Activated B cell treated with CpG ODN at 0.5 μM for 24 hours (primary cell): ENCODE results near the gene ST6GALNAC4. TPM values are rescaled to one million over a fixed set of nuclear protein-coding genes. Genes with fewer than 3 reads are reported as not detected.

Source experiments
- ATAC-seq: fragments of 200-7000 bp; cut with Tn5 transposase; one replicate; pipeline ENCODE4 v1.10.0; 2021; ENCODE audit warnings: low read depth, mild to moderate bottlenecking, moderate library complexity
- CTCF ChIA-PET: fragments of 350-600 bp; sonication (Branson Sonifier 250); formaldehyde crosslinking; loops from one replicate; lab custom pipeline; 2021; ENCODE audit warnings: antibody characterized with exemption; lab: Charles Lee
- POLR2A ChIA-PET: fragments of 350-600 bp; sonication (Branson Sonifier 250); formaldehyde crosslinking; loops from one replicate; lab custom pipeline; 2021; ENCODE audit warnings: antibody characterized with exemption; lab: Charles Lee
- DNase-seq: peaks from one replicate; pipeline ENCODE4 v3.0.0; 2022
- H3K27ac Mint-ChIP-seq: one replicate; pipeline ENCODE4 v1.8.0; 2020; ENCODE audit warnings: mixed read lengths
- H3K27me3 Mint-ChIP-seq: one replicate; pipeline ENCODE4 v1.8.0; 2021; ENCODE audit warnings: mixed read lengths
- H3K36me3 Mint-ChIP-seq: one replicate; pipeline ENCODE4 v1.8.0; 2021; ENCODE audit warnings: low read depth, mixed read lengths
- H3K4me1 Mint-ChIP-seq: one replicate; pipeline ENCODE4 v1.8.0; 2021; ENCODE audit warnings: mixed read lengths
- H3K4me3 Mint-ChIP-seq: one replicate; pipeline ENCODE4 v1.8.0; 2020; ENCODE audit warnings: mild to moderate bottlenecking, mixed read lengths
- H3K9me3 Mint-ChIP-seq: one replicate; pipeline ENCODE4 v1.8.0; 2020; ENCODE audit warnings: mixed read lengths
- intact Hi-C: fragments of 100-400 bp; cut with micrococcal nuclease; formaldehyde crosslinking; loops from one replicate; pipeline ENCODE4 v1.15.1; 2024
- total RNA-seq: library from RNA; stranded (reverse); gene quantifications from 2 replicates; pipeline ENCODE4 v1.2.3, GENCODE V29; 2022
- TF ChIP-seq, protein P1 (sequence below): fragments of 200-600 bp; IDR thresholded peaks from one replicate; pipeline ENCODE4 v1.8.0; 2022; ENCODE audit warnings: antibody characterized with exemption, mild to moderate bottlenecking

ST6GALNAC4 gene
- total RNA-seq, 1 donor from 2014 or later = 85.4 TPM

GRCh38 chr9:127874301-127875221, 42.3 kb downstream of the ST6GALNAC4 start:
- Mint-ChIP-seq H3K4me3 (no peak overlapping the region), H3K4me1 (peaks cover 21% of the 10 kb centered on the region), H3K27ac (no peak overlapping the region), H3K36me3 (no peaks in the 10 kb centered on the region), H3K27me3 (no peaks in the 10 kb centered on the region), H3K9me3 (no peaks in the 10 kb centered on the region)
- ChIA-PET POLR2A (interaction anchor here (0.5 to 0.9 kb wide), 2 partner anchors 43 to 84 kb away, joined by 4 read pairs; partner anchors contain the start of gene ST6GALNAC4), CTCF (interaction anchor here (0.7 kb wide), 1 partner anchor 47 kb away, joined by 3 read pairs; no protein-coding TSS in a partner anchor)
- ATAC-seq (no peak), DNase-seq (no peak)
- TF ChIP-seq, protein P1, sequence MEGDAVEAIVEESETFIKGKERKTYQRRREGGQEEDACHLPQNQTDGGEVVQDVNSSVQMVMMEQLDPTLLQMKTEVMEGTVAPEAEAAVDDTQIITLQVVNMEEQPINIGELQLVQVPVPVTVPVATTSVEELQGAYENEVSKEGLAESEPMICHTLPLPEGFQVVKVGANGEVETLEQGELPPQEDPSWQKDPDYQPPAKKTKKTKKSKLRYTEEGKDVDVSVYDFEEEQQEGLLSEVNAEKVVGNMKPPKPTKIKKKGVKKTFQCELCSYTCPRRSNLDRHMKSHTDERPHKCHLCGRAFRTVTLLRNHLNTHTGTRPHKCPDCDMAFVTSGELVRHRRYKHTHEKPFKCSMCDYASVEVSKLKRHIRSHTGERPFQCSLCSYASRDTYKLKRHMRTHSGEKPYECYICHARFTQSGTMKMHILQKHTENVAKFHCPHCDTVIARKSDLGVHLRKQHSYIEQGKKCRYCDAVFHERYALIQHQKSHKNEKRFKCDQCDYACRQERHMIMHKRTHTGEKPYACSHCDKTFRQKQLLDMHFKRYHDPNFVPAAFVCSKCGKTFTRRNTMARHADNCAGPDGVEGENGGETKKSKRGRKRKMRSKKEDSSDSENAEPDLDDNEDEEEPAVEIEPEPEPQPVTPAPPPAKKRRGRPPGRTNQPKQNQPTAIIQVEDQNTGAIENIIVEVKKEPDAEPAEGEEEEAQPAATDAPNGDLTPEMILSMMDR = no peak
- intact Hi-C loops = no loop called here

- ChIA-PET CTCF (no interaction called here), POLR2A (interaction anchor here (0.5 to 0.9 kb wide), 2 partner anchors 43 to 83 kb away, joined by 4 read pairs; partner anchors contain the start of gene ST6GALNAC4)
Measured at GRCh38 chr9:127873886-127874285, 43.0 kb downstream of the ST6GALNAC4 start.

GRCh38 chr9:127873223-127873691, 43.6 kb downstream of the ST6GALNAC4 start:
- no peak for DNase-seq
- H3K4me3 Mint-ChIP-seq = no peak overlapping the region
- ChIA-PET POLR2A (interaction anchor here (0.9 kb wide), 1 partner anchor 44 kb away, joined by 4 read pairs; the partner anchor contains the start of gene ST6GALNAC4), CTCF (interaction anchor here (0.6 to 1.4 kb wide), 4 partner anchors 48 to 369 kb away, joined by 3 to 4 read pairs (median 3); no protein-coding TSS in a partner anchor)
- no peak overlapping the region for H3K27ac Mint-ChIP-seq
- H3K36me3 Mint-ChIP-seq = no peaks in the 10 kb centered on the region
- H3K9me3 Mint-ChIP-seq = no peaks in the 10 kb centered on the region
- H3K27me3 Mint-ChIP-seq = no peaks in the 10 kb centered on the region
- intact Hi-C loops = no loop called here
- H3K4me1 Mint-ChIP-seq = peaks cover 11% of the 10 kb centered on the region
- ATAC-seq = no peak
- TF ChIP-seq, protein P1 = no peak

More at GRCh38 chr9:127873886-127874285, 43.0 kb downstream of the ST6GALNAC4 start:
- peaks cover 17% of the 10 kb centered on the region for H3K4me1 Mint-ChIP-seq
- ATAC-seq = no peak
- H3K27ac Mint-ChIP-seq = no peak overlapping the region
- H3K4me3 Mint-ChIP-seq = no peak overlapping the region
- H3K9me3 Mint-ChIP-seq = no peaks in the 10 kb centered on the region
- TF ChIP-seq, protein P1 = no peak
- intact Hi-C loops = no loop called here
- H3K36me3 Mint-ChIP-seq = no peaks in the 10 kb centered on the region
- DNase-seq = no peak
- H3K27me3 Mint-ChIP-seq = no peaks in the 10 kb centered on the region

- no peak for DNase-seq
- POLR2A ChIA-PET = interaction anchor here (0.6 kb wide), 1 partner anchor 52 kb away, joined by 7 read pairs; no protein-coding TSS in a partner anchor
- CTCF ChIA-PET = interaction anchor here (0.7 to 4.2 kb wide), 5 partner anchors 49 to 369 kb away, joined by 3 to 48 read pairs (median 4); partner anchors contain the start of gene TOR2A
- no peak for ATAC-seq
- Mint-ChIP-seq H3K27ac (no peak overlapping the region), H3K4me1 (peaks cover 6% of the 10 kb centered on the region), H3K36me3 (no peaks in the 10 kb centered on the region), H3K9me3 (no peaks in the 10 kb centered on the region), H3K27me3 (no peaks in the 10 kb centered on the region), H3K4me3 (no peak overlapping the region)
- intact Hi-C loops = no loop called here
- TF ChIP-seq, protein P1 = no peak
Measured at GRCh38 chr9:127872369-127873222, 44.2 kb downstream of the ST6GALNAC4 start.
